Activated CD8-positive, alpha-beta memory T cell treated with anti-CD3 and anti-CD28 coated beads for 48 hours (primary cell): ENCODE data around the gene ATF5.

Experiments used
- DNase-seq, 3 experiments: peaks; one replicate each; pipeline ENCODE4 v3.0.0-alpha.2; 2020; ENCODE audit warnings: low read depth in 2 of 3, low spot score in 2 of 3

ATF5 gene

GRCh38 chr19:49973987-49974386 lies 45.0 kb downstream of the ATF5 start:
- no peak for DNase-seq

DNA sequence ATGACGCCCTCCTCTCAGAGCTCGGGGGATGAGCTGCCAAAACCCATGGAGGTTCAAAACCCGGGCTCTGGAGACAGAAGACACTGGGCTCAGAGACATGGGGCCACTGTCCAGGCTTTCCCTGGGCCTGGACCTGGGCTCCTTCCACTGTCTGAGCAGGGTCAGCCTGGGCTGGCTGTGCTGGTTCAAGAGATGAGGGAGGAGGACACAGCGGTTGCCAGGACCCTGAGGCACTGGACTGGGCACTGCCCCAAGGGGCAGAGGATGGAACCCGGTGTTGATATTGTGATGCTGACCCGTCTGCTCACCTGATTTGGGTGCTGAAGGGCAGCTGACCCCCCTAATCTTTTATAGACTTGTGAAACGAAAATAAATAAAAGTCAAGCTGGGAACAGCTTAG lies 46.0 kb downstream of the ATF5 start:
- DNase-seq, result no peak

GRCh38 chr19:49976496-49976895 lies 47.5 kb downstream of the ATF5 start:
- DNase-seq, result no peak

DNA sequence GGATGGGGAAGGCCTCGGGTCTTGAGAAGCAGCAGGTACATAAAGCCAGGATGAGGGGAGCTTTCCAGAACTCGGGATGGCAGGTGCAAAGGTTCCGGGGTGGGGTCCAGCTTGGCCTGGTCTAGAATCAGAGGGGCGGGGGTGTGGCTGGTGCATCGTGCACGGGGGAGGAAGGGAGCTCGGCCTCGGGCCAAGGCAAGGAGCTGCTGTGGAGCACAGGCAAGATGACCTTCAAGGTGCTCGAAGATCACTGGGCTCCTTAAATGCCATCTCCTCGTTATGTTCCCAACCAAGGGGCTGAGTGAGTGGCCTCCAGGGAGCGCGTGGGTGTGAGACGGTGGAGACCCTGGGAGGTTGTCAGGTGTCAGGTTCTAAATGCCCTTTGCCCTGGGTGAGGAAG lies 48.1 kb downstream of the ATF5 start:
- DNase-seq, result no peak

DNA sequence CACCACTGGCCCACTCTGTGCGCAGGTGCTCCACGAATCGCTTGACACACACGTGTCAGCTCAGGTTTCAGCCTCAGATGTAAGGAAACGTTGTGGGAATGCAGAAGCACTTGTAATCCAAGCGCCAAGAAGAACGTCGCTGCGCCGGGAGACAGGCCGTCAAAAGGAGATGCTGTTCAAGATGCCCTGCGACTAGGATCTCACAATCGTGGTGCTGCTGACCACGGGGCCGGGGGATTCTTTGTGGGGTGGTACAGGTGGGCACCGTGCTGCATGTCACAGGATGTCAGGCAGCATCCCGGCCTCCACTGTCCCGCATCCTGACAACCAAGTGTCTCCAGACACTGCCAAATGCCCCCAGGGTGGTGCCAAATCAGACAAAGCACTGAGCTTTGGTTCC lies 48.9 kb downstream of the ATF5 start:
- DNase-seq, result no peak

DNA sequence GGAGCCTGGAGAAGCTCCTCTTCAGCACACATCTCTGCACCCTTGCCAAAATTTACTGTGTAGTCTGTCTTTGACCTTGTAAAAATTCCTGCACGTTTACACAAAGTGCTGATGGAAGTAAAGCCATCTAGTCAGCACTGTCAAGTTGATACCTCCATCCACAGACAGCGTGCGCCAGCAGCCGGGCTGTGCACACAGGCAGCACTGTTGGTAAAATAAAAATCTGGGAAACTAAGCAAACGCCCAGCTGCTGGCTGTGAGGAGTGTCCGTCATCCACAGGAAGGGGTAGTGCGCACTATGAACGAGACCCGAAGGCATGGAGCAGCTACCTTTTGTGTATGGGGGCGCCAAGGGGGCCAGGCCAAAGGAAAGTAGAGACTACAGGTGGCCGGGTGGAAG lies 49.3 kb downstream of the ATF5 start:
- no peak for DNase-seq

- DNase-seq, result no peak
Observed at GRCh38 chr19:49981603-49982593, 52.9 kb downstream of the ATF5 start.
